Adipose tissue (tissue), 3 donors: Measurements from ENCODE around the gene DOHH. TPM values are rescaled to one million over a fixed set of nuclear protein-coding genes. Genes with fewer than 3 reads are reported as not detected.
"Not testable (repeated sequence)": the region's sequence is repeated elsewhere in the genome, so short reads cannot be mapped to it uniquely, and the experiment has no call there.

Experiments used
- H3K27ac ChIP-seq: one replicate; pipeline ENCODE4 v1.5.1; 2013; ENCODE audit warnings: low read depth, low read length
- WGBS, 3 donors: extraction: QIAGEN DNeasy Blood & Tissue Kit; methylation state at CpG; one replicate each; pipeline ENCODE4 v1.1.7; 2013; 5-methylcytosine and 5-hydroxymethylcytosine counted together
- polyA plus RNA-seq, 3 donors: library from polyadenylated mRNA; stranded (reverse); fragments of 200-250 nt; gene quantifications; one replicate each; pipeline ENCODE4 v1.2.3, GENCODE V29; 2013
- donor health status: healthy with polysubstance abuse.
- donor health status: Bipolar disorder and iron deficiency.
- donor health status: healthy.

Gene DOHH
- polyA plus RNA-seq, 3 donors, result 7.8 to 16.3 (median 11.6) TPM

DNA sequence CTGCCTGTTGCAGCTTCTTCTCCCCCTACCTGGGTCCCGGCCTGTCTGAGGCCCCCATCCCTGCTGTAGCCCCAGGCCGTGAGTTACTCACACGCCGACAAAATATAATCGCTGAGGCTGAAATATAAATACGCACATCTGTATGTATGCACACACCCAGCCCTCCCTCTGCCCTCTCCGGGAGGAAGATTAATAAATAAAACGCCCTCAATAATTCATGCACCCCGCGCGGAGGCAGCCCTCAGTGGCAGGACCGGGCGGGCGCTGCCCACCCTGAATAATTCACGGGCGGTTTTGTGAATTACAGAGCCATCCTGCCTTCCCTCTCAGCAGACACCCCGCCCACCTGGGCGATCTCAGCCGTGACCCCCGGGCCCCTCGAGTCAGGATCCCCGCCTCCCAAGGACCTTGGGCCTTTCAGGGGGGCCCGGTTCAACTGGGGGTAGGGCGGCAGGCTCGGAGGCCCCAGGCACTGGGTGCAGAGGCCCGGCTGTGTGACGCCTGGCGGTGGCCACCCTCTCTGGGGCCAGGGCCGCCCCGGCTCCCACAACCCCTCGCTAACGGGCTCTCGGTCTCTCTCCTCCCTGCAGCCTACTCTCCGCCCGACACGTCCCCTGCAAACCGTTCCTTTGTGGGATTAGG, 44.4 kb downstream of the DOHH start:
- WGBS, 3 donors, result 87 to 89% (median 89%) methylated on average over 36 to 37 of the region's 37 CpGs
- H3K27ac ChIP-seq, result no peak overlapping the region

DNA sequence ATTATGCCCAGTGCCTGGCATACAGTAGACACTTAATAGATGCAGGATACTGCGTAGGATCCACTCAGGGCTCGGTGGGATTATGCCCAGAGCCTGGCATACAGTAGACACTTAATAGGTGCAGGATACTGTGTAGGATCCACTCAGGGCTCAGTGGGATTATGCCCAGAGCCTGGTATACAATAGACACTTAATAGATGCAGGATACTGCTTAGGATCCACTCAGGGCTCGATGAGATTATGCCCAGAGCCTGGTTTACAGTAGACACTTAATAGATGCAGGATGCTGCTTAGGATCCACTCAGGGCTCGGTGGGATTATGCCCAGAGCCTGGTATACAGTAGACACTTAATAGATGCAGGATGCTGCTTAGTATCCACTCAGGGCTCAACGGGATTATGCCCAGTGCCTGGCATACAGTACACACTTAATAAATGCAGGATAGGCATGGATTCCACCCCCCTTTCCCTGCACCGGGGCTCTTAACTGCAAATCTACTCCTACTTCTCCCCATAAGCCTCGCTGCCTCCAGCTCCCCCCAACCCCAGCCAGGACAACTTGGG, 45.0 kb downstream of the DOHH start:
- H3K27ac ChIP-seq, result no peak overlapping the region
- WGBS, 3 donors, result 85 to 93% (median 89%) methylated on average over 7 of the region's 7 CpGs

DNA sequence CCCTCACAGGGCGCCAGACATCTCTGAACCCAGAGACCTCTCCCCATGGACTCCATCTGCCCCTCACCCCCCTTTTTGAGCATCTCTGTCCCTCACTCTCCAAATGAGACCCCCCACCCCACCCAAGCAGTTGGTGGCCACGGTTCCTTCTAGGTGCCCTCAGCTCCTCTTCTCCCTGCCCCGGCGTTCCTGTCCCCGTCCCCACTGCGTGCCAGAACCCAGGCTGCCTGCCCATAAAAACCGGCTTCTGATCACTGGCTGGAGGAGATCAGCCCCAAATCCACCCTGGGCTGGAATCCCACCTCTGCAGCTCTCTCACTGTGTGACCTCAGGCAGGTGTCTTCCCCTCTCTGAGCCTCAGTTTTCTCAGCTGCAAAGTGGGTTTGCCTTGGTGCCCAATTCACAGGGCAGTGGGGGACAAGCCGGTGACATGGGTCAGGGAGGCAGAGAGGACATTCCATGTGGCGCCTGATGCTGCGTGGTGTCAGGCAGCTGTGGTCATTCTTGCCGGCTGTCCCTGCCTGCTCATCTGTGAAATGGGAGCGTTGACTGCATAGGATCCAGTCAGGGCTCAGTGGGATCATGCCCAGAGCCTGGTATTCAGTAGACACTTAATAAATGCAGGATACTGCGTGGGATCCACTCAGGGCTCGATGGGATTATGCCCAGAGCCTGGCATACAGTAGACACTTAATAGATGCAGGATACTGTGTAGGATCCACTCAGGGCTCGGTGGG, 45.6 kb downstream of the DOHH start:
- 92 to 96% (median 93%) methylated on average over 15 of the region's 15 CpGs for WGBS, 3 donors
- no peak overlapping the region for H3K27ac ChIP-seq

DNA sequence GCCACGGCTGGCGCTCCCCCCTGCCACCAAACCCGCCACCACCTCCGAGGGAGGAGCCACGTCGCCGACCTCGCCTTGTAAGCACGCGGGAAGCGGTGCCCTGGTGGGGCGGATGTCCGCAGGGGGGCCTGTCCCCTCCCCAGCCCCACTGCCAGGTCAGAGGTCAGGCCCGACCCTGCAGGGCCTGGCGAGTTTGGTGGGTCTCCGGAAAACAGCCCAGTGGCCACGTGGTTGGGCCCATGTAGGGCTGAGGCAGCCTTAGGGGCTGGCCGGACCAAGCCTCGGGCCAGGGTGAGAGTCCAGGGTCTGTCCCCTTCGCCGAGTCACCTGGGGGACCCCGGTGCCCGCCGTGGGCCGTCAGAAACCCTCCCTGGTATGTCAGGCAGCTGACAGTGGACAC, 46.6 kb downstream of the DOHH start:
- WGBS, 3 donors, result 90 to 91% (median 90%) methylated on average over 22 to 25 of the region's 25 CpGs
- H3K27ac ChIP-seq, result no peak overlapping the region

DNA sequence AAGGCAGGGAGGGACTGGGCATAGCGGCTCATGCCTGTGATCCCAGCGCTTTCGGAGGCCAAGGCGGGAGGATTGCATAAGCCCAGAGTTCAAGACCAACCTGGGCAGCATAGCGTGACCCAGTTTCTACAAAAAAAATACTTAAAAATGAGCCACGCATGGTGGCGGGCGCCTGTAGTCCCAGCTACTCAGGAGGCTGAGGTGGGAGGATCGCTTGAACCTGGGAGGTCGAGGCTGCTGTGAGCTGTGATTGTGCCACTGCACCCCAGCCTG, 47.6 kb downstream of the DOHH start:
- 88 to 97% (median 96%) methylated on average over 10 of the region's 10 CpGs for WGBS, 3 donors
- not testable (repeated sequence) for H3K27ac ChIP-seq

DNA sequence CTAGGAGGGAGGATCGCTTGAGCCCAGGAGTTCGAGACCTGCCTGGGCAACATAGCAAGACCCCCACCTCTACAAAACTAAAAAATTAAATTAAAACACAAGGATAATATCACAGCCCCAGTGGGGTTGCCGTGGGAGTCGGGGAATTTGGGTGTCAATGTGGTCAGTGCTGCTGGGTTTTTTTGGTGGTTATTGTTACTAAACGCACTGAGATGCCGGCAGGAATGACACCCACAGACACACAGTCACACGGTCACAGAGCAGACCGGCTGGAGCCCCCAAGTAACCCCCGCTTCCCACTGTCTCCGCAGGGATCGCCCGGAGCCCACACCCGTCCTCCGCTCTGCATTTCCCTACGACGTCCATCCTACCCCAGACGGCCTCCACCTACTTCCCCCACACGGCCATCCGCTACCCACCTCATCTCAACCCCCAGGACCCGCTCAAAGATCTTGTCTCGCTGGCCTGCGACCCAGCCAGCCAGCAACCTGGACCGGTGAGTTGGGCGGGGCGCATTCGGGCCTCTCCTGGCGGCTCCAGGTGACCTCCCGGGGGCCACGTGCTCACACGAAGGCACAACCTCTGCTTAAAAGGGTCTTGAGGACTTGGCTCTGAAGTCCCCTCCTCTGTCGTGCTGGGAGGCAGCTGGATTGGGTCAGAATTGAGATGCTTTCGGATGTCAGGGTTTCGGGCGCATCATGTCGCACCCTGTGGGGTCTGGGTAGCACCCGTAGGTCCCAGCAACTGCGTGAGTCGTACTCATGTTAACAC, 48.1 kb downstream of the DOHH start:
- WGBS, 3 donors, result 92 to 93% (median 92%) methylated on average over 38 of the region's 38 CpGs
- no peak overlapping the region for H3K27ac ChIP-seq

DNA sequence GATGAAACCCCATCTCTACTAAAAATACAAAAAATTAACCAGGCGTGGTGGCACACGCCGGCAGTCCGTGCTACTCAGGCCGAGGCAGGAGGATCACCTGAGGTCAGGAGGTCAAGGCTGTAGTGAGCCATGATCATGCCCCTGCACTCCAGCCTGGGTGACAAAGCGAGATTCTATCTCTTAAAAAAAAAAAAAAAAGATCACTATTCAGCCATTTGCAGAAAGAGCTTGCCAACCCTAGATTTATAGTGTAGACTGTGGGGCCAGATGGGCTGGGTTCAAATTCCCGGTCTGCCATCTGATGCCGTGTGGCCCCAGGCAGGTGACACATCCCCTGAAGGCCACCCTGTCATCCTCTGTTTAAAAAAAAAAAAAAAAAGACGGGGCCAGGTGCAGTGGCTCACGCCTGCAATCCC, 49.0 kb downstream of the DOHH start:
- WGBS, 3 donors, result 65 to 93% (median 89%) methylated on average over 10 of the region's 10 CpGs
- no peak overlapping the region for H3K27ac ChIP-seq

DNA sequence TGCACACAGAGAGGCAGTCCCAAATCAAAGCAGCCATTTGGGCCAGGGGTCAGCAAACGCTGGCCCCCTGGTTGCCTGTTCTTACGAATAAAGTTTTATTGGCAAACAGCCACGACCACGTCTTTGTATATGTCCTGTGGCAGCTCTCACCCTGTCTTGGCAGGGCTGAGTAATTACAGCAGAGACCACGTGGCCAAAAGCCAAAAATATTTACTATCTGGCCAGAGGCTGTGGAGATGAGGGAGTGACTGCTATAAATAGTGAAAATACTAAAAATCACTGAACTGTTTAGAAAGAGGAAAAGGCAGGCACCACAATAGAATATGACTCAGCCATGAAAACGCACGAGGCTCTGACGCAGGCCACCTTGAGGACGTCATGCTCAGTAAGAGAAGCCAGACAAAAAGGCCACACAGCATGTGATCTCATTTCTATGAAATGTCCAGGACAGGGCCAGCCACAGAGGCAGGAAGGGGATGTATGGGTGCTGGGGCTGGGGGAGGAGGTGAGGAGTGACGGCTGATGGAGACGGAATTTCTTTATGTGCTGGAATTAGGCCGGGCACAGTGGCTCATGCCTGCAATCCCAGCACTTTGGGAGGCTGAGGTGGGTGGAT, 49.6 kb downstream of the DOHH start:
- WGBS, 3 donors, result 41 to 62% (median 45%) methylated on average over 12 of the region's 12 CpGs
- H3K27ac ChIP-seq, result no peak overlapping the region

DNA sequence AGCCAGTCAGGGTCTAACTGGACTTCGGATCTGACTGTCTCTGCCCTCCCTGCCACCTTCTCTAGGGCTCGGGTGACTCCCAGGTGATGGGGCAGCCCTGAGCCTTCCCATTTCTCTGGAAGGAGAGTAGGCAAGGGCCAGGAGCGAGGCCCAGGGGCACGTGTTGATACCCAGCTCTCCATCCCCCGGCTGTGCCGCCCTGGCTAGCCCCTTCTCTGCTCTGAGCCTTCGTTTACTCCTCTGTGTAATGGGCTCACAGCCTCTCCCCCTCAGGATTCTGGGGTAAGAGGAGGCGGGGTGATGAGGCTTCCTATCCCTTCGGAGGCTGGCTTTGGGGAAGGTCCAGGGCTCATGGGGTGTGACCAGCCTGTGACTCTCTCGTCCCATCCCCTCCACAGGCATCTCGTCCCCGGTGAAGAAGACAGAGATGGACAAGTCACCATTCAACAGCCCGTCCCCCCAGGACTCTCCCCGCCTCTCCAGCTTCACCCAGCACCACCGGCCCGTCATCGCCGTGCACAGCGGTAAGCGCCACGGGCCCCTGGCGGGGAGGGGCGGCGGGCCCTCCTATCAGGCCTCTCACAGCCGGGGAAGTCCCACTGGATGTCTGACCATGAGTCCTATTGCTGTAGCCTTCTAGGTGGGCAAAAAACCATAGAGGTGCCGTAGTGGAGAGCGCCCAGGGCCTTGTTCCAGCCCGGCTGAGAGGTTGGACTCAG, 51.7 kb downstream of the DOHH start:
- WGBS, 3 donors, result 93 to 94% (median 94%) methylated on average over 28 of the region's 28 CpGs

DNA sequence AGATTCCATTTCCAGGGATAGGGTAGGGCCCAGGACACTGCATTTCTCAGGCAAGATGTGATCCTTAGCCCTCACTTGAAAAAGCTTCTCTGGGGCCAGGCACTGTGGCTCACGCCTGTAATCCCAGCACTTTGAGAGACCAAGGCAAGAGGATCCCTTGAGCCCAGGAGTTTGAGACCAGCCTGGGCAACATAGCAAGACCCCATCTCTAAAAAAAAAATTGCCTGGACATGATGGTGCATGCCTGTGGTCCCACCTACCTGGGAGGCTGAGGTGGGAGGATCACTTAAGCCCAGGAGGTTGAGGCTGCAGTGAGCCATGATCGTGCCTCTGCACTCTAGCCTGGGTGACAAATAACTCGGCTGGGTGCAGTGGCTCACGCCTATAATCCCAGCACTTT, 53.8 kb downstream of the DOHH start:
- H3K27ac ChIP-seq, result not testable (repeated sequence)
- 95 to 98% (median 96%) methylated on average over 4 of the region's 4 CpGs for WGBS, 3 donors

More for the DNA sequence above, 51.7 kb downstream of the DOHH start:
- H3K27ac ChIP-seq, result no peak overlapping the region

DNA sequence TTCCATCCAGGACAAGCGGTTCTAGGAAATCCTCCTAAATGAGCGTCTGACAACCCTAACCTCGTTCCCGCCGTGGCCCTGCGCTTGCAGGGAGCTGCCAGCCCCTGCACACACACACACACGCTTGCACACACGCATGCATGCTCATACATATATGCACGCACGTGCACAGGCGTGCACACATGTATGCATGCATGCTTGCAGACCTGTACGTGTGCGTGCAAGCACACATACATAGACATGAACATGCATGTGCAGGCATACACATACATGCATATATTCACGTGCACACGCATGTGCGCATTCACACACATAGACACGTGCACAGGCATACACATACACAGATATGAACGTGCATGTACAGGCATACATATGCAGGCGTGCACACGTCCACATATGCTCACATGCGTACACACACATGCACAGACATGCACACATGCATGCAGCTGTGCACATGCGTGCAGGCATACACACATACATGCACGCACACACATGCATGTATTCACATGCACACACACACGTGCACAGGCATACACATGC, 55.7 kb downstream of the DOHH start:
- WGBS, 3 donors, result 66 to 78% (median 69%) methylated on average over 24 of the region's 24 CpGs
- H3K27ac ChIP-seq, result no peak overlapping the region

DNA sequence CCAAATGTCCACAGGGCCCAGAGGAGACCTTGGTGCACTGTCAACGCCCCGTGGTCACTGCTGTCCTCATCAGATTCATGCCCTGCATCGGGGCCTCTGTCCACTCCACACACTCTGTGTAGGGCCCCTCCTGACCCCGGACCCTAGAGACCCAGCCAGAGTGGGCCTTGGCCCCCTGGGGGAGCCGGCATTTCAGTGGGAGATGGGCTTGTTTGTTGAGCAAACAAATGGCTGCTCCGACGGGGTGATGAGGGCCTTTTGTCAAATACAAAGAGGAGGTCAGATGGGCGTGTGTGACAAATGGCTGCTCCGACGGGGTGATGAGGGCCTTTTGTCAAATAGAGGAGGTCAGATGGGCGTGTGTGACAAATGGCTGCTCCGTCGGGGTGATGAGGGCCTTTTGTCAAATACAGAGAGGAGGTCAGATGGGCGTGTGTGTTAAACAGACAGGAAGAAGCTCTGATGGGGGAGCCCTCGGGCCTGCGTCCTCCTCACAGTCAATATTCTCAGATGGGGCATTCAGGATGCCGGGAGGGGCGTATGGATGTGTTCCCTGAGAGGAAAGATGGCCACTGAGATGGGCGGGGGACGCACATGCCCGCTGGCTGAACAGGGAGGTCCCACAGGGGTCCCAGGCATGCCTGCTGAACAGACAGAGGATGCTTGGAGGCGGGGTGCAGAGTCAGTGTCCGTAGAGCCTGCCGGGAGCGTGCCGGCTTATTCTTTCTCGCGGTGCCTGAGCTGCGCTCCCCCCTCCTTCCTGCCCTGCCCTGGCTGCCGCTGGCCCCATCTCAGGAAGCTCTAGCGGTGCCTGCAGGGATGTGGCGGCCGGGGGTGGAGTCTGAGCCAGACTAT, 56.4 kb downstream of the DOHH start:
- 39 to 58% (median 40%) methylated on average over 31 to 33 of the region's 33 CpGs for WGBS, 3 donors
- no peak overlapping the region for H3K27ac ChIP-seq

DNA sequence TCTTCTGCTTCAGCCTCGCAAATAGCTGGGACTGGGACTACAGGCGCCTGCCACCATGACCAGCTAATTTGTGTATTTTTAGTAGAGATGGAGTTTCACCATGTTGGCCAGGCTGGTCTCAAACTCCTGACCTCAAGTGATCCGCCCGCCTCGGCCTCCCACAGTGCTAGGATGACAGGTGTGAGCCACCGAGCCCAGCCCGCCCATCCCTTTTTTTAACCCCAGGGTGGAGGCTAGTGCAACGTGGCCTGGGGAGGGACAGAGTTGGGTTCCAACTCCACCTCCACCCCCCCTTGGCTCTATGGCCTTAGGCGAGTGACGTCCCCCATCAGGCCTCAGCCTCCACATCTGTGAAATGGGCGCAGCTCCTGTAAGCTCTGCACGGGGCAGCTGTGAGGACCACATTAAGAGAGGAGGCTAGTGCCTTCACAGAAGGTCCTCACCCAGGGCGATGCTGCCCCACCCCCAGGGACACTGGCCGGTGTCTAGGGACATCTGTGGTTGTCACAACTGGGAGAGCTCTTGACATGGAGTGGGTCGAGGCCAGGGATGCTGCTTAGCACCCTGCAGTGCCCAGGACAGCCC, 57.9 kb downstream of the DOHH start:
- WGBS, 3 donors, result 82 to 92% (median 90%) methylated on average over 14 to 15 of the region's 15 CpGs
- H3K27ac ChIP-seq, result no peak overlapping the region

DNA sequence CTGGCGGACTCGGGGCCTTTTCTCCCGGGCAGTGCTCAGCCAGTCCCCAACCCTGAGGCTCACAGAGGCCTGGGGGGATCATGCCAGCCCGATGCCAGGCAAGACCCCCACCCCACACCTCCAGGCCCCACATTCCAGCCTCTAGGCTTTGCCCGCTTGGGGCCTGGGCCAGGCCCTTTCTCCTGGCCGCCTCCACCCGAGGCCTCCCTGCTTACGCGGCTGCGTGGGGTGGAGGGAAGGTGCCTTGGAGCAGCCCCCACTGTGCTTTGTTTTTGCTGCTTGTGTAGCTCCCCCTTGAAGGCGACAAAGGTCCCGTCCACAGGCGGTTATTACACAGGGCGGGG, 58.5 kb downstream of the DOHH start:
- H3K27ac ChIP-seq, result no peak overlapping the region
- WGBS, 3 donors, result 82 to 86% (median 83%) methylated on average over 11 to 14 of the region's 14 CpGs

DNA sequence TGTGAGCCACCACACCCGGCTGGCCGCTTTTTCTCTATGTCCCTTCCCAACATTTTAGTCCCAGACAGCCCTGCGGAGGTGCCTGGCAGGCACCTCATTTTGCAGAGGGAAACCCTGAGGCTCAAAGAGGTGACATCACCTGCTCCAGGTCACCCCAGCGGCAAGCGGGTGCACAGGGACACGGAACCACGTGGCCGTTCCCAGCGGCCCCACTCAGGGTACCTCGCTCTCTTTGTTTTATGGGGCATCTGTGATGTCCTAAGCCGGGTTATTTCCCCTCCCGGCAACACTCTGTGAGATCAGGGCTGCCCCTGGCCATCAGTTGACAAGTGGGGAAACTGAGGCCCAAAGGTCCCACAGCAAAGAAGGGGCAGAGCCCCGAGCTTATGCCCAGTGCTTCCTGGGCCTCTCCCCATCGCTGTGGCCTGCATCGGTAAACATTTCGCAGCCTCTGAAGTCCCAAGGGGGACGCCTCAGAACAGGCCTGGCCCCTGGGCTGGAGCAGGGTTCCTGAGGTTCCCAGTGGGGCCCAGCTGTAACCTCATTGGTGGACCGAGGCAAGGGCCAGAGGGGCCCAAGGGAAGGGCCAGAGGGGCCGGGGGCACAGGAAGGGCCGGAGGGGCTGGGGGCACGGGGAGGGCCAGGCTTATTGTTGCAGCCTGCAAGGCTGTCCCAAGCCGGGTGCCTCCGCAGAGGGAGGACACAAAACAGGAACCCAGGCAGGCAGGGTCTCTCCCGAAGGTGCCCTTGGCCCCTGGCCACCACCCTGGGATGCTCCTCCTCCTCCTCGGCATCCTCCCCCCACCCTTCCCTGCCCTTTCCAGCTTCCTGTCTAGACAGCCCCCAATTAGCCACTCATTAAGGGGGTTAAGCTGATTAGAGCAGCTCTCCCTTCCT, 59.1 kb downstream of the DOHH start:
- WGBS, 3 donors, result 74 to 81% (median 76%) methylated on average over 25 of the region's 25 CpGs
- H3K27ac ChIP-seq, result no peak overlapping the region
